HepG2 (cell line): ENCODE data around the gene MCF2L. TPM values are rescaled to one million over a fixed set of nuclear protein-coding genes. Genes with fewer than 3 reads are reported as not detected.

Source experiments
- ASH2L ChIP-seq: fragments of 300-600, 200-600 bp; sonication (generic); IDR thresholded peaks from 2 replicates; pipeline ENCODE4 v1.7.0; 2017; ENCODE audit warnings: low read depth, mild to moderate bottlenecking, moderate library complexity, mixed read lengths, low read length; ENCODE audit not compliant: insufficient read length
- TSC22D2 ChIP-seq: sonication (generic); formaldehyde crosslinking; IDR thresholded peaks from 2 replicates; pipeline ENCODE4 v1.5.1; 2020; ENCODE audit warnings: missing genetic modification reagents, mild to moderate bottlenecking, borderline replicate concordance
- ZBTB40 ChIP-seq, 2 experiments: fragments of 450-650 bp in 1 of 2; sonication (generic) in 1 of 2; formaldehyde crosslinking in 1 of 2; IDR thresholded peaks; 2 replicates each; pipeline versions ENCODE4 v1.6.1 to v1.8.0; 2016 to 2022; ENCODE audit warnings: antibody characterized with exemption in 1 of 2, mild to moderate bottlenecking in 1 of 2, missing genetic modification reagents in 1 of 2
- ZKSCAN5 ChIP-seq: sonication (generic); formaldehyde crosslinking; IDR thresholded peaks from 2 replicates; pipeline ENCODE4 v1.5.1; 2020; ENCODE audit warnings: mild to moderate bottlenecking, missing genetic modification reagents
- ZMYM3 ChIP-seq: sonication (generic); formaldehyde crosslinking; IDR thresholded peaks from 2 replicates; pipeline ENCODE4 v1.5.1; 2020; ENCODE audit warnings: mild to moderate bottlenecking, missing genetic modification reagents
- ZNF30 ChIP-seq: sonication (generic); formaldehyde crosslinking; IDR thresholded peaks from 2 replicates; pipeline ENCODE4 v1.5.0; 2020; ENCODE audit warnings: mild to moderate bottlenecking, missing genetic modification reagents
- ZNF337 ChIP-seq: sonication (generic); formaldehyde crosslinking; IDR thresholded peaks from 2 replicates; pipeline ENCODE4 v1.5.1; 2020; ENCODE audit warnings: missing genetic modification reagents, low read depth, mild to moderate bottlenecking, borderline replicate concordance
- ZNF704 ChIP-seq: sonication (generic); formaldehyde crosslinking; IDR thresholded peaks from 2 replicates; pipeline ENCODE4 v1.8.1; 2023; ENCODE audit warnings: mild to moderate bottlenecking, inconsistent platforms, moderate library complexity, missing genetic modification reagents, borderline replicate concordance
- polyA plus RNA-seq, 8 experiments: library from polyadenylated mRNA; depleted of rRNA in 3 of 8; stranded (reverse) in 7 of 8; unstranded in 1 of 8; fragments of >200 nt; fragmentation: Illumina TruSeq in 4 of 8; extraction: Trizol in 4 of 8; gene quantifications; 2 replicates each; pipeline versions ENCODE4 v1.2.1 to v1.2.3, GENCODE V29; 2011 to 2016; ENCODE audit warnings: low read depth in 4 of 8, missing spikeins in 1 of 8, mixed read lengths in 1 of 8; ENCODE audit not compliant: insufficient read depth in 1 of 8
- total RNA-seq, 5 experiments: library from RNA; depleted of rRNA; stranded (reverse); fragments of >200 nt; fragmentation: Illumina TruSeq; extraction: Trizol; gene quantifications; 2 replicates each; pipeline ENCODE4 v1.2.3, GENCODE V29; 2016; ENCODE audit warnings: low read depth in 1 of 5
- TF ChIP-seq, protein P1 (sequence below): sonication (generic); formaldehyde crosslinking; IDR thresholded peaks from 2 replicates; pipeline ENCODE4 v1.4.0; 2020; ENCODE audit warnings: missing genetic modification reagents, borderline replicate concordance
- TF ChIP-seq, protein P2 (sequence below): sonication (generic); formaldehyde crosslinking; conservative IDR thresholded peaks from 2 replicates; pipeline ENCODE4 v1.8.0; 2022; ENCODE audit warnings: low read depth, missing genetic modification reagents

MCF2L gene
- total and polyA plus RNA-seq, 2 of the 13 experiments (the other 11 are each of a cell fraction or from before 2014, with no cell fraction given) = 19.4 to 28.4 TPM

DNA sequence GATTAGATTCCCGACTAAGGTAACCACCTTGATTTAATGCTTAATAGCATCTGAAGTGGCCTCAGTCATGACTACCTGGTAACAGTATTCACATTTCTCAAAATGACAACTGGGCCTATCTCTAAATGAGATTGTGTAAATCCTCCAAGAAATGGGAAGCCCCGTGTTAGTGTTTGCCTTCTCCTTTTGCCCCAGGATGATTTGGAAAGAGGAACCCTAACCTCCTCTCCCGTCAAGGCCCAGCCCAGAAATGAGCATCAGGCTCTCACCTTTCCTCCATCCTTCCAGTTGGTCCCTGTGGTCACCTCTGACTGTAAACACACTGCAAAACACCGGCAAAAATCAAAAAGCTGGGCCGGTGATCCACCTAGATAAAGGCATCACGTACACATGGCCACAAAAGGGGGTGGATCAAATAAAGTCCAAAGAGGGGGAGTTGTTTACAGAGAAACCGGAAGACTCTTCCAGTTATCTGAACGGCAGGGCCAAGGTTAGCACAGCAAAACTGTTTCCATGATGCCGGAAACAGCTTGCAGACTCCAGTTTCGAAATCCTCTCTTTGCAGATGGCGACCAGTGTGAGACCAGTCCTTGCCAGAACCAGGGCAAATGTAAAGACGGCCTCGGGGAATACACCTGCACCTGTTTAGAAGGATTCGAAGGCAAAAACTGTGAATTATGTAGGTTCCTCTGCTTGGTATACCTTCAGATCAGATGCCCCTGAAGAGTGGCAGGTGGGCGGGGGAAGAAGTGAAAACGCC, 170.0 kb downstream of the MCF2L start (continued):
- TF ChIP-seq, protein P1, sequence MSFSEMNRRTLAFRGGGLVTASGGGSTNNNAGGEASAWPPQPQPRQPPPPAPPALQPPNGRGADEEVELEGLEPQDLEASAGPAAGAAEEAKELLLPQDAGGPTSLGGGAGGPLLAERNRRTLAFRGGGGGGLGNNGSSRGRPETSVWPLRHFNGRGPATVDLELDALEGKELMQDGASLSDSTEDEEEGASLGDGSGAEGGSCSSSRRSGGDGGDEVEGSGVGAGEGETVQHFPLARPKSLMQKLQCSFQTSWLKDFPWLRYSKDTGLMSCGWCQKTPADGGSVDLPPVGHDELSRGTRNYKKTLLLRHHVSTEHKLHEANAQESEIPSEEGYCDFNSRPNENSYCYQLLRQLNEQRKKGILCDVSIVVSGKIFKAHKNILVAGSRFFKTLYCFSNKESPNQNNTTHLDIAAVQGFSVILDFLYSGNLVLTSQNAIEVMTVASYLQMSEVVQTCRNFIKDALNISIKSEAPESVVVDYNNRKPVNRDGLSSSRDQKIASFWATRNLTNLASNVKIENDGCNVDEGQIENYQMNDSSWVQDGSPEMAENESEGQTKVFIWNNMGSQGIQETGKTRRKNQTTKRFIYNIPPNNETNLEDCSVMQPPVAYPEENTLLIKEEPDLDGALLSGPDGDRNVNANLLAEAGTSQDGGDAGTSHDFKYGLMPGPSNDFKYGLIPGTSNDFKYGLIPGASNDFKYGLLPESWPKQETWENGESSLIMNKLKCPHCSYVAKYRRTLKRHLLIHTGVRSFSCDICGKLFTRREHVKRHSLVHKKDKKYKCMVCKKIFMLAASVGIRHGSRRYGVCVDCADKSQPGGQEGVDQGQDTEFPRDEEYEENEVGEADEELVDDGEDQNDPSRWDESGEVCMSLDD (CRISPR knock-in tag) = no peak
- TF ChIP-seq ZNF704 (0 out of 2 replicates have a peak, but pooled peaks have one; percentile 42), ZMYM3 (peak; percentile 73; the same call in 1 of the 2 replicates), ZKSCAN5 (CRISPR knock-in tag) (0 out of 2 replicates have a peak, but pooled peaks have one; percentile 15), ZNF337 (CRISPR knock-in tag) (no peak), ZBTB40 (IDR thresholded peaks at IDR 0.05) (no peak), ZBTB40 (CRISPR knock-in tag; IDR thresholded peaks at IDR 0.05) (peak; percentile 89), TSC22D2 (CRISPR knock-in tag) (0 out of 2 replicates have a peak, but pooled peaks have one; percentile 53), ASH2L (peak; percentile 81), ZNF30 (no peak)
- TF ChIP-seq, protein P2, sequence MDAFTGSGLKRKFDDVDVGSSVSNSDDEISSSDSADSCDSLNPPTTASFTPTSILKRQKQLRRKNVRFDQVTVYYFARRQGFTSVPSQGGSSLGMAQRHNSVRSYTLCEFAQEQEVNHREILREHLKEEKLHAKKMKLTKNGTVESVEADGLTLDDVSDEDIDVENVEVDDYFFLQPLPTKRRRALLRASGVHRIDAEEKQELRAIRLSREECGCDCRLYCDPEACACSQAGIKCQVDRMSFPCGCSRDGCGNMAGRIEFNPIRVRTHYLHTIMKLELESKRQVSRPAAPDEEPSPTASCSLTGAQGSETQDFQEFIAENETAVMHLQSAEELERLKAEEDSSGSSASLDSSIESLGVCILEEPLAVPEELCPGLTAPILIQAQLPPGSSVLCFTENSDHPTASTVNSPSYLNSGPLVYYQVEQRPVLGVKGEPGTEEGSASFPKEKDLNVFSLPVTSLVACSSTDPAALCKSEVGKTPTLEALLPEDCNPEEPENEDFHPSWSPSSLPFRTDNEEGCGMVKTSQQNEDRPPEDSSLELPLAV (CRISPR knock-in tag) = no peak
